Mucosa of rectum (tissue), 2 donors: ENCODE measurements around the gene DMWD.

Source experiments
- H3K27ac ChIP-seq, 2 donors: one replicate each; pipeline ENCODE4 v1.7.0; 2013; ENCODE audit warnings: inconsistent platforms in 2 of 2, low read depth in 2 of 2, low read length in 2 of 2
- H3K27me3 ChIP-seq, 2 donors: one replicate each; pipeline ENCODE4 v1.7.0; 2013; ENCODE audit warnings: low read length in 2 of 2; ENCODE audit not compliant: control insufficient read depth in 2 of 2, insufficient read depth in 2 of 2
- H3K36me3 ChIP-seq, 2 donors: one replicate each; pipeline ENCODE4 v1.7.0; 2013; ENCODE audit warnings: low read length in 2 of 2; ENCODE audit not compliant: control insufficient read depth in 2 of 2, insufficient read depth in 2 of 2
- H3K4me1 ChIP-seq, 2 donors: one replicate each; pipeline ENCODE4 v1.7.0; 2013; ENCODE audit warnings: low read length in 2 of 2, mild to moderate bottlenecking in 1 of 2; ENCODE audit not compliant: control insufficient read depth in 2 of 2, insufficient read depth in 2 of 2
- H3K4me3 ChIP-seq, 2 donors: one replicate each; pipeline ENCODE4 v1.7.0; 2013; ENCODE audit warnings: low read length in 2 of 2
- H3K9ac ChIP-seq, 2 donors: one replicate each; pipeline ENCODE4 v1.7.0; 2013; ENCODE audit warnings: low read length in 2 of 2, low read depth in 1 of 2, mild to moderate bottlenecking in 1 of 2
- H3K9me3 ChIP-seq, 2 donors: one replicate each; pipeline ENCODE4 v1.7.0; 2013; ENCODE audit warnings: low read length in 2 of 2; ENCODE audit not compliant: control insufficient read depth in 2 of 2
- donor health status: healthy.
- donor health status: Normal muscosa, but diverticular disease.

DMWD gene

DNA sequence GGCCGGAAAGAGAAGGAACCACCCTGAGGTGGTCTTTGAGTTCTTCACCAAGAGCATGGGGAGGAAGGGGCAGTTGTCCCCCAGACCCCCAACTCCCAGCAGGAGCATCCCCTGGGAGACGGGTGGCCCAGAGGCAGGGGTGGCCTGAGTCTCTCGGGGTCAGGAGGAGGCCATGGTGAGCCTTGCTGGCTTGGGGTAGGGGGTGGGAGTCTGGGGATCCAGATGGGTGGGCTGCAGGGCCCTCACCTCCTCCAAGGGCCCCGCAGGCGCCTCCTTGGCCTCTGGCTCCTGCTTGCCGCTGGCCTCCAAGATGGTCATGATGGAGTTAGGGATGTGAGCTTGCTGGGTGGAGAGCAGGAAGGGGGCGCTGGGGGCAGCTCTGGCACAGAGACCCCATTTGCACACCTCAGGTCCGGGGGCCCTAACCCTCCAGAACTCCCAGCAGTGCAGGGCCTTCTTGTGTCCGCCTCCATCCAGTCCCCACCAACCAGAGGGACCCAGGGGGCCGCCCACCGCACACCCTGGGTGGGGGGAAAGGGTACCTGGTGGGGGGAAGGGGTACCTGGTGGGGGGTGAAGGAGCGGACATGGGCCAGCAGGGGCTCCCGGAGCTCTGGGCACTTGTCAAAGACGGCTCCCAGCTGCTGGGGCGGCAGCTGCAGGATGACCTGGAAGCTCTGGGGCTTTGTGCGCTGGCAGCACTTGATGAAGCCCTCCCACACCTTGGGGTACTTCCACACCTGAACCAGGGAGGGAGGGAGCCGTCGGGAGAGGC lies 23.8 kb upstream of the DMWD start:
- Histone ChIP-seq H3K27me3 (no peaks in the 10 kb centered on the region), H3K27ac (no peak overlapping the region), H3K9me3 (no peaks in the 10 kb centered on the region), H3K9ac (no peak overlapping the region), H3K4me3 (no peak overlapping the region), H3K36me3 (peaks cover 6 to 18% of the 10 kb centered on the region in 2 donors), H3K4me1 (peaks cover 0 to 2% of the 10 kb centered on the region in 2 donors)

GRCh38 chr19:45815481-45816216 lies 23.0 kb upstream of the DMWD start:
- Histone ChIP-seq H3K9me3 (no peaks in the 10 kb centered on the region), H3K9ac (peak overlapping the region in 1 of 2 donors; percentile 10), H3K27me3 (no peaks in the 10 kb centered on the region), H3K27ac (no peak overlapping the region), H3K4me1 (peaks cover 0 to 2% of the 10 kb centered on the region in 2 donors), H3K36me3 (peaks cover 5 to 12% of the 10 kb centered on the region in 2 donors), H3K4me3 (no peak overlapping the region)

GRCh38 chr19:45814851-45815480 lies 22.3 kb upstream of the DMWD start, which contains the start of gene RSPH6A:
RSPH6A (minus strand) TSS chr19:45815308; CDS start chr19:45815176, 132 bp downstream.
- Histone ChIP-seq H3K4me3 (no peak within 1 kb of the TSS), H3K36me3 (peaks cover 0 to 9% of the 10 kb centered on the region in 2 donors), H3K9me3 (no peaks in the 10 kb centered on the region), H3K27me3 (no peaks in the 10 kb centered on the region), H3K27ac (no peak within 1 kb of the TSS), H3K4me1 (peaks cover 0 to 2% of the 10 kb centered on the region in 2 donors), H3K9ac (peak within 1 kb of the TSS in 1 of 2 donors; percentile 10)

DNA sequence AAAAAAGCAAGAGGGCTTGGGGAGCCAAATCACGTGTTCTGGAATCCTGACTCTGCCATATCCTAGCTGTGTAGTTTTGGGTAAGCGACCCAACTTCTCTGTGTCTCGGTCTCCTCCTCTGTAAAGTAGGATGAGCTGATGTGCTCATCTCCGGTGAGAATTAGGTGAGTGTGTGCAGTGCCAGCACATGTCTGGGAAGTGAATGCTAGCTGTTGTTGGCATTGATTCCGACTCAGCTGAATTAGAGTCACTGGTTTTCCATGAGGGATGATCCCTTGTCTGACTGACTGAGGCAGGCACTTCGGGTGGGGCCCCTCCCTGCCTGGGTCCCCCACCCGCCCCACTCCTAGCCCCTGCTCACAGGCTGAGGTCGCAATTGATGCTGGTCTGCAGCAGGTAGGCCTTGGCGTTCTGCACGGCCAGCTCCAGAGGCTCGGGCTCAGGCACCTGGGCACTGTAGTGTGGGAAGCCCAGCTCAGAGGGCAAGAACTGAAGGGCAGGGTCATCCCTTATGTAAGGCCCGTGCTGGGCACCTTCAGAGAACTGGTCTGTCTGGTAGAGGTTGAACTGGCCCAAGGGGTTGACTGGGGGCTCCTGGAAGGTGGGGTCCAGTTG lies 21.6 kb upstream of the DMWD start:
- no peak overlapping the region for H3K9ac ChIP-seq

DNA sequence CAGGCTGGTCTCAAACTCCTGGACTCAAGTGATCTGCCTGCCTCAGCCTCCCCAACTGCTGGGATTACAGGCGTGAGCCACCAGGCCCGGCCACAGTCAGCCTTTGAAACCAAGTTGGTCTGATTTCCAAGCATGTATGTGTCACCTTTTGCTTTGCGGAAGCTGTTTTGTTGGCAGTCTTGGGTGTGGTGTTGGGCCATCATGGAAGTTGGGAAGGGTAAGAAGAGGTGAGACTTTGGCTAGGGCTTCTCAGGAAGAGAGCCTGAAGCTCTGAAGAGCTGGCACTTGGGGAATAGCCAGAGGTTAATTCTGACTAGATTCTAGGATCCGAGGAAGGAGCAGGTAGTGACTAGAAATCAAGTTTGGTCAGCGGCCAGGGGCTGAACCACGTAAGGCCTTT lies 19.7 kb upstream of the DMWD start:
- Histone ChIP-seq H3K27ac (no peak overlapping the region), H3K36me3 (peaks cover 0 to 2% of the 10 kb centered on the region in 2 donors), H3K4me1 (peaks cover 0 to 6% of the 10 kb centered on the region in 2 donors), H3K9me3 (no peaks in the 10 kb centered on the region), H3K9ac (no peak overlapping the region), H3K4me3 (no peak overlapping the region), H3K27me3 (no peaks in the 10 kb centered on the region)

More for the DNA sequence above, 21.6 kb upstream of the DMWD start:
- Histone ChIP-seq H3K9me3 (no peaks in the 10 kb centered on the region), H3K4me1 (peaks cover 0 to 6% of the 10 kb centered on the region in 2 donors), H3K36me3 (peaks cover 0 to 4% of the 10 kb centered on the region in 2 donors), H3K27ac (no peak overlapping the region), H3K4me3 (no peak overlapping the region), H3K27me3 (no peaks in the 10 kb centered on the region)

DNA sequence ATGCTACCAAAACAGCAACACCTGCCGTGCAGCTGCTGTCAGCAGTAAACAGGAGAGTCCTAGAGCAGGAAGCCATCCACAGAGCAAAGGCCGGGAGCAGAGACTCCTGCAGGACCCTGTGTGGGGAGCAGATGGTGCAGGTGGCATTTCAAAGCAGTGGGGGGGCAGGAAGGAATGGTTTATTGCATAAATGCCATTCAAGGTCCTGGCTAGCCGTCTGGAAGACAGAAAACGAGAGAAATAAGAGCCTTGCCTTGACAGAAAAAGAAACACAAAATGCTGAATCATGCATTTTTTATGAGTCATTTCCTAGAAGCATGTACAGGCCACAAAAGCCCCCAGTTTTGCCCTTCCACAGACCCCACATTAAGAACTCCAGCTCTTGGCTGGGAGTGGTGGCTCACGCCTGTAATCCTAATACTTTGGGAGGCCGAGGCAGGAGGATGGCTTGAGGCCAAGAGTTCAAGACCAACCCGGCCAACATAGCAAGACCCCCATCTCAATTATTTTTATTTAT lies 17.1 kb upstream of the DMWD start:
- peaks cover 0 to 1% of the 10 kb centered on the region in 2 donors for H3K36me3 ChIP-seq
- no peaks in the 10 kb centered on the region for H3K27me3 ChIP-seq
- no peak overlapping the region for H3K27ac ChIP-seq
- H3K9me3 ChIP-seq: no peaks in the 10 kb centered on the region
- H3K4me1 ChIP-seq: peaks cover 0 to 4% of the 10 kb centered on the region in 2 donors
- no peak overlapping the region for H3K4me3 ChIP-seq
- H3K9ac ChIP-seq: no peak overlapping the region

DNA sequence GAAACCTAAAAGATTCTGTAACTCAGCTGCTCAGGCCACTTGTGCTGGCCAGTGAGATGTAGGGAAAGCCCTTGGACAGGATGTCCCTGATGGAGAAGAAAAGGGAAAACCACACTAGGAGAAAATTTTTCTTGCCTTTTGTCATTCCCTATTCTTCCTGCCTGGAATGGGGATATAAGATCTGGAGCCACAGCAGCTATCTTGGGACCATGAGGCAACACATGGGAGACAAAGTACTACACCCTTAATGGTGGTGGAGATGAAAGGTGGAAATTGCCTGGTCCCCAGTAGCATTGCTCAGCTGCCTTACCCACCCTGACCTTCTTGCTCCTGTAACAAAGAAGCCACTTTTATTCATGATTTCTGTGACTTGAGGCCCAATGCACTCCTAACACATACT lies 13.1 kb upstream of the DMWD start:
- H3K27ac ChIP-seq: no peak overlapping the region
- H3K4me1 ChIP-seq: peaks cover 0 to 4% of the 10 kb centered on the region in 2 donors
- H3K9me3 ChIP-seq: no peaks in the 10 kb centered on the region
- H3K27me3 ChIP-seq: no peaks in the 10 kb centered on the region
- H3K9ac ChIP-seq: no peak overlapping the region
- H3K36me3 ChIP-seq: no peaks in the 10 kb centered on the region
- no peak overlapping the region for H3K4me3 ChIP-seq

GRCh38 chr19:45804959-45805230 lies 12.2 kb upstream of the DMWD start:
- Histone ChIP-seq H3K27ac (no peak overlapping the region), H3K27me3 (no peaks in the 10 kb centered on the region), H3K36me3 (no peaks in the 10 kb centered on the region), H3K9ac (no peak overlapping the region), H3K9me3 (no peaks in the 10 kb centered on the region), H3K4me1 (peaks cover 0 to 4% of the 10 kb centered on the region in 2 donors), H3K4me3 (no peak overlapping the region)

DNA sequence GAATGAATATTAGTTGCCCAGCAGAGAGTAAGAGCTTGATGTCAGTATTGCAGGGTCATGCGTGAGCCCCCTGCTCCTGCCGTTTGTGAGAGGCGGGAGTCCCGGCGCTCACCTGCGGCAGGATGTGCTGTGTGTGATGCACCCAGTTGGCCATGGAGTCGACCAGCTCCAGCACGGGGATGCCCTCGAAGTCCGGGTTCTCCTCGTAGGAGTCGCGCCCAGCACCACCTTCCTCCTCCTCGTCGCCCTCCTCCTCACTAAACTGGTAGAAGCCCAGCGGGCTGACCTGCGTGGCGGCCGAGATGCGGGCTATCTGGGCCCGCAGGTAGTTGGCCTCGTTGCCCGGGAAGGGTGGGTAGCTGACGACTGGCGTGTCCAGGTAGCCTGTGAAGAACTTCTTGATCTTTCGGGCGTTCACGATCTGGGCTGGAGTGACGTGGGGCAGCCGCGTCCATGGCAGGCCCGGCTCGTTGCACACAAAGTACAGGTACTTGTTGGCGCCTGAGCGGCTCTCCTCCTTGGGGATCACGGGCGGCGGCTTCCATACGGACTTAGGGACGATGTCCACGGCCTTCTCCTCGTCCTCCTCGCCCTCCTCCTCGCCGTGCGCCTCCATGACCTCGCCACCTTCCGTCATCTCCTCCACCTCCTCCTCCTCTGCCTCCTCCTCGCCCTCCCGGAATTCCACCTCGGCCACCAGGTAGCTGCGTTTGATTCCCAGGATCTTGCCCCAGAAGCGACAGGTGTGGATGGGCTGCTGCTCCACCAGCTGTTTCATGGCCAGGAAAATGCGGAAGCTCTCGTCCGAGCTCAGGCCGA lies 11.7 kb upstream of the DMWD start:
- no peak overlapping the region for H3K9ac ChIP-seq
- H3K4me3 ChIP-seq: no peak overlapping the region
- no peaks in the 10 kb centered on the region for H3K4me1 ChIP-seq
- no peaks in the 10 kb centered on the region for H3K27me3 ChIP-seq
- no peak overlapping the region for H3K27ac ChIP-seq
- H3K9me3 ChIP-seq: no peaks in the 10 kb centered on the region
- no peaks in the 10 kb centered on the region for H3K36me3 ChIP-seq
